Panc1 (cell line): ENCODE results near the gene EDRF1. TPM values are rescaled to one million over a fixed set of nuclear protein-coding genes. Genes with fewer than 3 reads are reported as not detected.

Experiments used
- ATAC-seq: fragments of 200-7000 bp; cut with Tn5 transposase; 2 replicates; pipeline ENCODE4 v1.9.1; 2020; ENCODE audit warnings: mild to moderate bottlenecking, moderate library complexity
- BruUV-seq: library from RNA; stranded (reverse); fragments of 400-500 nt; replicated peaks from 2 replicates; lab custom pipeline; 2021; lab: Mats Ljungman, UMichigan
- CTCF ChIA-PET: fragments of 300-600 bp; sonication (Branson Sonifier 250); formaldehyde crosslinking; loops from one replicate; lab custom pipeline; 2022; ENCODE audit warnings: antibody characterized with exemption; lab: Charles Lee
- POLR2A ChIA-PET: fragments of 300-600 bp; sonication (Branson Sonifier 250); formaldehyde crosslinking; loops from one replicate; lab custom pipeline; 2022; ENCODE audit warnings: antibody characterized with exemption; lab: Charles Lee
- DNase-seq: peaks from one replicate; pipeline ENCODE4 v3.0.0-alpha.2; 2010; ENCODE audit warnings: low read depth, low spot score
- H3K27ac ChIP-seq: 2 replicates; pipeline ENCODE4 v1.5.1; 2011; ENCODE audit warnings: mild to moderate bottlenecking, low read length, inconsistent platforms
- H3K27me3 ChIP-seq: fragments of 200-500 bp; sonication (Bioruptor generic); 2 replicates; pipeline ENCODE4 v1.6.0; 2014; ENCODE audit warnings: low read length, inconsistent platforms; ENCODE audit not compliant: control insufficient read depth, insufficient read depth
- H3K36me3 ChIP-seq: fragments of 200-500 bp; sonication (Bioruptor generic); 2 replicates; pipeline ENCODE4 v1.5.1; 2014; ENCODE audit warnings: inconsistent platforms, mild to moderate bottlenecking, low read length, moderate library complexity; ENCODE audit not compliant: control insufficient read depth, insufficient read depth
- H3K4me1 ChIP-seq: 2 replicates; pipeline ENCODE4 v1.5.1; 2011; ENCODE audit warnings: inconsistent platforms, mild to moderate bottlenecking, low read length, moderate library complexity; ENCODE audit not compliant: control insufficient read depth, insufficient read depth
- H3K4me3 ChIP-seq, 2 experiments: 2 replicates each; pipeline ENCODE4 v1.5.1; 2011 to 2012; ENCODE audit warnings: low read depth in 2 of 2, low read length in 2 of 2, mild to moderate bottlenecking in 2 of 2, inconsistent platforms in 1 of 2, moderate library complexity in 1 of 2
- H3K9me3 ChIP-seq: fragments of 200-500 bp; sonication (Bioruptor generic); 2 replicates; pipeline ENCODE4 v1.5.1; 2014; ENCODE audit warnings: low read depth, mild to moderate bottlenecking, inconsistent platforms, low read length, moderate library complexity; ENCODE audit not compliant: control insufficient read depth, insufficient read depth
- POLR2AphosphoS5 ChIP-seq: IDR thresholded peaks from 2 replicates; pipeline ENCODE4 v1.6.1; 2012; ENCODE audit warnings: mild to moderate bottlenecking, low read depth, low read length, moderate library complexity
- SIN3A ChIP-seq: IDR thresholded peaks from 2 replicates; pipeline ENCODE4 v1.6.1; 2012; ENCODE audit warnings: low read depth, mild to moderate bottlenecking, low read length, moderate library complexity, borderline replicate concordance; ENCODE audit not compliant: insufficient read depth
- TCF7L2 ChIP-seq: IDR thresholded peaks from 2 replicates; pipeline ENCODE4 v1.6.1; 2011; ENCODE audit warnings: mild to moderate bottlenecking, low read depth, low read length, inconsistent platforms
- in situ Hi-C: cut with HindIII; loops from 2 replicates; pipeline ENCODE4 v1.10.0; 2016; ENCODE audit warnings: low sequenced_read_pairs, low pct_unique_long_range_greater_than_20kb
- intact Hi-C: fragments of 100-400 bp; cut with micrococcal nuclease; formaldehyde crosslinking; loops from one replicate; pipeline ENCODE4 v1.10.0; 2022; ENCODE audit not compliant: unreplicated experiment
- total RNA-seq: library from RNA; stranded (reverse); gene quantifications from one replicate; pipeline ENCODE4 v1.2.1, GENCODE V29; 2021; ENCODE audit not compliant: unreplicated experiment
- TF ChIP-seq, protein P1 (sequence below): fragments of 450-650 bp; IDR thresholded peaks from 2 replicates; pipeline ENCODE4 v1.5.1; 2017; ENCODE audit warnings: mild to moderate bottlenecking
- TF ChIP-seq, protein P2 (sequence below), 2 experiments: IDR thresholded peaks; 2 replicates each; pipeline ENCODE4 v1.6.1; 2011 to 2012; ENCODE audit warnings: low read depth in 2 of 2, control low read depth in 1 of 2, low read length in 1 of 2, mild to moderate bottlenecking in 1 of 2, moderate library complexity in 1 of 2; ENCODE audit not compliant: insufficient read depth in 1 of 2

Gene EDRF1
- total RNA-seq, 1 experiment from 2014 or later, result 36.3 TPM

GRCh38 chr10:125689955-125690569, 29.4 kb upstream of the EDRF1 start:
- CTCF ChIA-PET, result no interaction called here
- in situ Hi-C loops, result no loop called here

DNA sequence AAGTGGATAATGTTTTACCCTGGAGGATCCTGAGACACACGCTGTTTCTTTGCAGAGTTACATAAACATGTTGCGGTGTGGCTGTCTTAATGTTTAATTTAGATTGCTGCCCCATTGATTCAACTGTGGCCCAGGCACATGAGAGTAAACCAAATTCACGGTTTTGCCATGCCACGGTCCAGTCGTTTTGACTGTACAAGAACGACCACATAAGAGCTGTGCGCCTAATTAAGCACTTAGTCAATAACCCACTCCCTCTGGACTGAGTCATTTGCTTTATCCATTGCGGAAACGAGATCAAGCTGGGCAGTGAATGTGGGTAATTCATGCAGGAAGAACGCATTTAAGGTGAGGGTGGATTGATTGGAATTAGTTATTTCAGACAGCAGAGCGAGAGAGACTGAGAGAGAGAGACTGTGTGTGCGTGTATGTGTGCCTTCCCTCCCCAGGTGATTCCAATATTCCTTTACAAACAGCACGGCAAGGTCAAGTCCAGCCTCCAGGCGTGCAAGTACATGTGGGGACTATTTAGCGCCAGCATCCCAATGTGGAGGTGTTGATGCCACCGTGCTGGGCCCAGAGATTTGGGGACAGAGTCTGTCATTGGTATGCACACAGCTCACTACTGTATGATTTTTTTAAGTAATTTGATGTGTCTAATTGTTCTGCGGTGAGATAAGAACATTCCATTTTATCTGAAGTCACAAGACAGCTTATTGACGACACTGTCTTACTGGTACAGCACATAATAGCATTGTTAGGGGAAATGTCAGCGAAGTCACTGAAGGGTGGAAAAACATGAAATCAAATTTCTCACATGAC, 28.1 kb upstream of the EDRF1 start:
- ChIA-PET POLR2A (no interaction called here), CTCF (interaction anchor here (0.6 kb wide), 1 partner anchor 360 kb away, joined by 5 read pairs; no protein-coding TSS in a partner anchor)
- Histone ChIP-seq H3K27me3 (no peaks in the 10 kb centered on the region), H3K4me1 (0 out of 2 replicates have a peak, but pooled peaks cover 8% of the 10 kb centered on the region), H3K9me3 (no peaks in the 10 kb centered on the region), H3K4me3 (no peak overlapping the region), H3K27ac (no peak overlapping the region), H3K36me3 (no peaks in the 10 kb centered on the region)
- ATAC-seq, result no peak
- in situ Hi-C loops (no loop called here), intact Hi-C loops (no loop called here)
- BruUV-seq, result no TSS peak
- TF ChIP-seq SIN3A (no peak), TCF7L2 (no peak), POLR2AphosphoS5 (no peak)
- TF ChIP-seq, protein P1, sequence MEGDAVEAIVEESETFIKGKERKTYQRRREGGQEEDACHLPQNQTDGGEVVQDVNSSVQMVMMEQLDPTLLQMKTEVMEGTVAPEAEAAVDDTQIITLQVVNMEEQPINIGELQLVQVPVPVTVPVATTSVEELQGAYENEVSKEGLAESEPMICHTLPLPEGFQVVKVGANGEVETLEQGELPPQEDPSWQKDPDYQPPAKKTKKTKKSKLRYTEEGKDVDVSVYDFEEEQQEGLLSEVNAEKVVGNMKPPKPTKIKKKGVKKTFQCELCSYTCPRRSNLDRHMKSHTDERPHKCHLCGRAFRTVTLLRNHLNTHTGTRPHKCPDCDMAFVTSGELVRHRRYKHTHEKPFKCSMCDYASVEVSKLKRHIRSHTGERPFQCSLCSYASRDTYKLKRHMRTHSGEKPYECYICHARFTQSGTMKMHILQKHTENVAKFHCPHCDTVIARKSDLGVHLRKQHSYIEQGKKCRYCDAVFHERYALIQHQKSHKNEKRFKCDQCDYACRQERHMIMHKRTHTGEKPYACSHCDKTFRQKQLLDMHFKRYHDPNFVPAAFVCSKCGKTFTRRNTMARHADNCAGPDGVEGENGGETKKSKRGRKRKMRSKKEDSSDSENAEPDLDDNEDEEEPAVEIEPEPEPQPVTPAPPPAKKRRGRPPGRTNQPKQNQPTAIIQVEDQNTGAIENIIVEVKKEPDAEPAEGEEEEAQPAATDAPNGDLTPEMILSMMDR, result no peak
- TF ChIP-seq, protein P2, sequence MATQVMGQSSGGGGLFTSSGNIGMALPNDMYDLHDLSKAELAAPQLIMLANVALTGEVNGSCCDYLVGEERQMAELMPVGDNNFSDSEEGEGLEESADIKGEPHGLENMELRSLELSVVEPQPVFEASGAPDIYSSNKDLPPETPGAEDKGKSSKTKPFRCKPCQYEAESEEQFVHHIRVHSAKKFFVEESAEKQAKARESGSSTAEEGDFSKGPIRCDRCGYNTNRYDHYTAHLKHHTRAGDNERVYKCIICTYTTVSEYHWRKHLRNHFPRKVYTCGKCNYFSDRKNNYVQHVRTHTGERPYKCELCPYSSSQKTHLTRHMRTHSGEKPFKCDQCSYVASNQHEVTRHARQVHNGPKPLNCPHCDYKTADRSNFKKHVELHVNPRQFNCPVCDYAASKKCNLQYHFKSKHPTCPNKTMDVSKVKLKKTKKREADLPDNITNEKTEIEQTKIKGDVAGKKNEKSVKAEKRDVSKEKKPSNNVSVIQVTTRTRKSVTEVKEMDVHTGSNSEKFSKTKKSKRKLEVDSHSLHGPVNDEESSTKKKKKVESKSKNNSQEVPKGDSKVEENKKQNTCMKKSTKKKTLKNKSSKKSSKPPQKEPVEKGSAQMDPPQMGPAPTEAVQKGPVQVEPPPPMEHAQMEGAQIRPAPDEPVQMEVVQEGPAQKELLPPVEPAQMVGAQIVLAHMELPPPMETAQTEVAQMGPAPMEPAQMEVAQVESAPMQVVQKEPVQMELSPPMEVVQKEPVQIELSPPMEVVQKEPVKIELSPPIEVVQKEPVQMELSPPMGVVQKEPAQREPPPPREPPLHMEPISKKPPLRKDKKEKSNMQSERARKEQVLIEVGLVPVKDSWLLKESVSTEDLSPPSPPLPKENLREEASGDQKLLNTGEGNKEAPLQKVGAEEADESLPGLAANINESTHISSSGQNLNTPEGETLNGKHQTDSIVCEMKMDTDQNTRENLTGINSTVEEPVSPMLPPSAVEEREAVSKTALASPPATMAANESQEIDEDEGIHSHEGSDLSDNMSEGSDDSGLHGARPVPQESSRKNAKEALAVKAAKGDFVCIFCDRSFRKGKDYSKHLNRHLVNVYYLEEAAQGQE (IDR thresholded peaks at IDR 0.05; ENCODE audit: insufficient read depth in 1 of 2, low read depth in 2 of 2, low read length in 1 of 2), result no peak
- DNase-seq, result no peak

More at GRCh38 chr10:125689955-125690569, 29.4 kb upstream of the EDRF1 start:
- no peak overlapping the region for H3K27ac ChIP-seq
- no peaks in the 10 kb centered on the region for H3K27me3 ChIP-seq
- no peaks in the 10 kb centered on the region for H3K36me3 ChIP-seq
- intact Hi-C loops, result no loop called here
- H3K9me3 ChIP-seq, result no peaks in the 10 kb centered on the region
- DNase-seq (no peak), ATAC-seq (no peak)
- H3K4me3 ChIP-seq, result no peak overlapping the region
- POLR2A ChIA-PET, result interaction anchor here (0.7 kb wide), 1 partner anchor 21 kb away, joined by 4 read pairs; no protein-coding TSS in a partner anchor
- TF ChIP-seq, protein P1, result no peak
- TF ChIP-seq POLR2AphosphoS5 (no peak), SIN3A (no peak)
- no TSS peak for BruUV-seq
- H3K4me1 ChIP-seq, result 0 out of 2 replicates have a peak, but pooled peaks cover 3% of the 10 kb centered on the region
